GM13976 (cell line): ENCODE results near the gene KCNG2.

Experiments
- DNase-seq: peaks from one replicate; pipeline ENCODE4 v3.0.0; 2012; ENCODE audit warnings: low spot score
- CTCF ChIP-seq: IDR thresholded peaks from 2 replicates; pipeline ENCODE4 v1.5.1; 2012; ENCODE audit warnings: borderline replicate concordance, mild to moderate bottlenecking; ENCODE audit not compliant: insufficient read depth; ENCODE audit errors: extremely low read depth, missing control alignments, control extremely low read depth
- in situ Hi-C: fragments of 300-500 bp; cut with MboI; formaldehyde crosslinking; loops from one replicate; pipeline ENCODE4 v1.12.0; 2022; ENCODE audit warnings: low sequenced_read_pairs, mixed read lengths, inconsistent platforms; ENCODE audit not compliant: unreplicated experiment

KCNG2 gene

DNA sequence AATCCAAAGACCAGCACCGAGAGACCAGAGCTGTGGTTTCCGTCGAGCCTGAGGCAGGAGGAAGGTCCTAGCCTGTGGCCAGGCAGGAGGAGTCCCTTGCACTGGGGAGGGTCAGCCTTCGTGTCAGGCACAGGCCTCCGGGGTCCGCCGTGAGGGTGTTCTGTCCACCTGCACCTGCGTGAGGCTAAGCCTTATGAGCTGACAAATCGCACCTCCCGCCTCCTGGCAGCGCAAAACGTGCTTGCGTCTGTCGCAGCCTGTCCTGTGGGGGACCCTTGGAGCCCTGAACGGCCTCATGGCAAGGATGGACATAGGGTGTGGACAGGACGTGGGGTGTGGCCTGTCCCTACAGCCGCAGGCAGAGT lies 73.3 kb downstream of the KCNG2 start:
- in situ Hi-C loops = no loop called here
- DNase-seq = no peak
- no peak for TF ChIP-seq CTCF

DNA sequence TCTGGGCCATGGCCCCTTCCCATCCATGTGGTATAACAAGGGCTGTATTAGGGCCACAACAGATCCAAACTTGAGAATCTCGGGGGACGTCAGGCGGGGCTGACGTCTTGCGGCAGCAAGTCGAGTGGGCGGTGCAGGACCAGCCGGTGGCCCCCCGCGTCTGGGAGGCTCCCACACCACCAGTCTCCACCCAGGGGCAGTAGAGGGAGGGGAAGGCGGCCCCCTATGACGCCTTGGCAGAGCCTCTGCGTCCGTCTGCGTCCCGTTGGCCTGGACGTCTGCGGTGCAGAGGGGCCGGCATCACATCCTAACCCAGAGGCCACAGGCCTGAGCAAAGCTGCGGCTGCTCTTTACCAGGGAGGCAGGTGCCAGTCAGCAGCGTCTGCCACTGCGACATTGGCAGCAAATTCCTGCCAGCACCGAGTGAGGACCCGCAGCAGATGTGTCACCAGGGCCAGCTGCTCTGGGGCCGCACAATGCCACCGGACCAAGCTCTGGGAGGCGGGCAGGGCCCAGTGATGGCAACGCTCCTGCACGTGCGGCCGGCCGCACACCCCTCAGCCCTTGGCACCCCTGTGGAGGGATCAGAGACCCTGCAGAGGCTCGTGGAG lies 73.8 kb downstream of the KCNG2 start:
- DNase-seq = peak; percentile 12

GRCh38 chr18:79872527-79873444 lies 75.0 kb downstream of the KCNG2 start:
- no peak for DNase-seq
- in situ Hi-C loops = no loop called here
- TF ChIP-seq CTCF = no peak

More for the DNA sequence above, 73.8 kb downstream of the KCNG2 start:
- no peak for TF ChIP-seq CTCF
- in situ Hi-C loops = no loop called here

GRCh38 chr18:79873449-79874110 lies 75.8 kb downstream of the KCNG2 start:
- in situ Hi-C loops = no loop called here
- no peak for DNase-seq
- TF ChIP-seq CTCF = no peak

DNA sequence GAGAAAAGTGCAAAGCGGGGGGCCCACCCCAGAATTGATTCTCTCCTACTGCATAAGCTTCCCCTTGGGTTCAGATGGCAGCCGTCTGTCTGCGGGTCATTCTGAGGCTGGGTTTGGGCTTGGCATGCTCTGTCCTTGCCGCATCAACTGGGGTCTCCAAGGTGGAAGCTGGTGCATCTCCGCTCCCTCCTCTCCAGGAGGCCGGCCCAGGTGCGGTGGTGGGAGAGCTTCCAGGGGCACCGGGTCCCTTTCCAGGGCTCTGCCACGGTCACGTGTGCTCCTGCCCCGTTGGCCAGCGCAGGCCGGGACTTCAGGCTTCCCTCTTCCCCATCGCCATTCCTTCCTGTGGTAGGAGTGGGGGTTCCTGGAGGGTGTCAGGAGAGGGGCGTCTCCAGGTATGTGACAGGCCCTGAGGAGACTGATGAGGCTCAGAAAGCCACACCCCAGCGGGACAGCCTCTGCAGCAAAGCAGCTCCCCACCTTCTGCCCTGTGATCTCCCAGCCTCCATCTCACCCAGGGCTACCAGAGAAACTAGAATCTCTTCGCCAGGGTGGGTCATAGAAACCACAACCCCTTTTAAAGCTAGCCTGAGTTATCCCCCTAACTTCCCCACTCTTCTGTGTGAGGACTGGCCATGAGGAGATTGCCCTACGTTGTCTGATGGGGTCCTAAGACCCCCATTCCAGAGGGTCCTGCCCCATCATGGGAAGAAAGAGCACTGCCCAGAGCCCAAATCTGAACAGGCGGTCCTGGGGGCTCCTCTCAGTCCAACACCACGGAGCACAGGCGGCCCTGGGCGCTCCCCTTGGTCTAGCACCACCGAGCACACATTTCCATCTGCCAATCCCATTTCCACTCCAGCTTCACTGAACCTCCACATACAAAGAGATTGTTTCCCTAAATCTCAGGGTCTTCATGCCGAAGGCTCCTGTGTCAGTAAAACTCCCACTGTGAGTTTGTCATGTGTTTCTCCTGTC lies 77.1 kb downstream of the KCNG2 start:
- in situ Hi-C loops = no loop called here
- peak; percentile 31 for DNase-seq
- TF ChIP-seq CTCF = no peak

DNA sequence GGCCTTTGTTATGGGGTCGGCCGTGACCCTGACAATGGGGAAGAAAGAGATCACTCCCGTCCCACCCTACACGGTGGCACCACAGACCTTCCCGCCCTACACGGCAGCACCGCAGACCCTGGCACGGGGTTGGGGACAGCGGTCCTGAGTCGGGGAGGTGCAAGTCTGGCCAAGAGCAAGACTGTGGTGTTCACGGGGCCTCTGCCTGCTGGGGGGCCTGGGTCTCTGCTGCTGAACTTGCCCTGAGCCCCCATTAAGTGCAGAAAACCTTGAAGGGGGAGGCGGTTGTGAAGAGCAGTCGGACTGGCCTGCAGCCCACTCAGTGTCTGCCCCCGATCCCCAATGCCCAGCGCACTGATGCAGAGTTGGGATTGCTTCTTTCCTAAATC lies 77.8 kb downstream of the KCNG2 start:
- in situ Hi-C loops = no loop called here
- no peak for TF ChIP-seq CTCF
- DNase-seq = no peak
